Left ventricle myocardium superior (tissue), 1 donor: ENCODE results near the gene WNT5B. TPM values are rescaled to one million over a fixed set of nuclear protein-coding genes. Genes with fewer than 3 reads are reported as not detected.
"Not testable (repeated sequence)": the region's sequence is repeated elsewhere in the genome, so short reads cannot be mapped to it uniquely, and the experiment has no call there.

Experiments used
- ATAC-seq: fragments of 200-7000 bp; cut with Tn5 transposase; one replicate; pipeline ENCODE4 v1.9.1; 2020; ENCODE audit warnings: mild to moderate bottlenecking, moderate library complexity
- DNase-seq: peaks from one replicate; pipeline ENCODE4 v3.0.0-alpha.2; 2020
- intact Hi-C: fragments of 100-400 bp; cut with micrococcal nuclease; formaldehyde crosslinking; loops from one replicate; pipeline ENCODE4 v1.11.0; 2022
- total RNA-seq: library from RNA; stranded (reverse); fragmentation: NEBNext Ultra II Directional; extraction: Animal tissue kit (Norgen Biotek cat#: 25700); gene quantifications from one replicate; pipeline ENCODE4 v1.2.1, GENCODE V29; 2021
- donor health status: DM: no; HTN: yes; CAD: no; lungs with severe emphysema.

Gene WNT5B
- total RNA-seq, 1 donor from 2014 or later, result 2.4 TPM

DNA sequence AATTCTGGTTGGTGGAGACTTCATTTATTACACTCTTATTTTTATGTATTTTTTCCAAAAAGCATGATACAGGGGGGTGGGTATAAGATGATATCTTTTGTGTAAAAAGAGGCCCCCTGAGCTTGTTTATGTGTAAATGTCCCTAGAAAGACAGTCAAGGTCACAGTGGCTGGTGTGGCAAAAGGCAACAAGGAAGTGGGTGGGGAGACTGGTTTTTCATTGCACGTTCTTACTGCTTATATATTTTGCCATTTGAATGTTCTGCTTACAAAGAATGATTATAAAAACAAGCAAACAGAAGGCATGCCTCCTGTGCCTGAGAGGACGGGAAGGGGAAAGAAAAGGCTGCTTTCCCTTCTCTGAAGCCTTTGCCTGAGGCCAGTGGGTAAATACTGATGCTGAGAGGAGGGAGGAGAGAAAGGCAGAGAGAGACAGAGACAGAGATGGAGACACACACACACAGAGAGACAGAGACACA, 37.7 kb downstream of the WNT5B start:
- no peak for ATAC-seq
- DNase-seq, result no peak
- intact Hi-C loops, result no loop called here

DNA sequence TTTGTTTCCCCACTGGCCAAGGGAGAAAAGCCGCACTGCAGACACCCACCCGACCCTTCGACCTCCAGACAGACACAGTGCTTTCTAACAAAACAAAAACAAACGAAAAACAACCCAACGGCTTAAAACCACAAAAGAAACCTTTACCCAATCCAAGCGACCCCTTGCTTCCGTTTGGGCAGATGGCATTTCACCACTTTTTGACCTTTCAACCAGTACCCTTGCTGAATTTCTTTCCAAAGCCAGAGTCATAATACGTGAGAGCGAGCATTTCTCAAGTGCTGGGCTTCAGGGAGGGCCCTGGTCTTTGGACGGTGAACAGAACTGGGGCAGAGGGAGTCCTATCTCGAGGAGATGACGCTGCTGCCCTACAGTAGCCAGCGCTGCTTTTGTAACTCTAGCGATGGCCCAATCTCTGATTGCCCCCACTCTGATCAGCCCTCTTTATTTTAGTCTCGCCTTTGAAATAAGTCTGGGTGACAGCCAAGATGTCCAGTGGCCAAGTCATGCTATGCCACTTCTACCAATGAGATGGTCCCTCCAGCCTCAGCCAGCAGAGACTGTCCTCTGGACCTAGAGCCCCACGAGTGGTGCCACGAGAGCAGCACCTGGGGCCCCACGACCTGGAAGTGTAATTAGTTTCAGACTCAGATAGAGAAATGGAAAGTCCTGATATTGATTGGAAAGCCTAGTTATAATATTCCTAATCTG, 40.0 kb downstream of the WNT5B start:
- peak; percentile 81 for DNase-seq
- ATAC-seq, result peak; percentile 97
- intact Hi-C loops, result no loop called here

DNA sequence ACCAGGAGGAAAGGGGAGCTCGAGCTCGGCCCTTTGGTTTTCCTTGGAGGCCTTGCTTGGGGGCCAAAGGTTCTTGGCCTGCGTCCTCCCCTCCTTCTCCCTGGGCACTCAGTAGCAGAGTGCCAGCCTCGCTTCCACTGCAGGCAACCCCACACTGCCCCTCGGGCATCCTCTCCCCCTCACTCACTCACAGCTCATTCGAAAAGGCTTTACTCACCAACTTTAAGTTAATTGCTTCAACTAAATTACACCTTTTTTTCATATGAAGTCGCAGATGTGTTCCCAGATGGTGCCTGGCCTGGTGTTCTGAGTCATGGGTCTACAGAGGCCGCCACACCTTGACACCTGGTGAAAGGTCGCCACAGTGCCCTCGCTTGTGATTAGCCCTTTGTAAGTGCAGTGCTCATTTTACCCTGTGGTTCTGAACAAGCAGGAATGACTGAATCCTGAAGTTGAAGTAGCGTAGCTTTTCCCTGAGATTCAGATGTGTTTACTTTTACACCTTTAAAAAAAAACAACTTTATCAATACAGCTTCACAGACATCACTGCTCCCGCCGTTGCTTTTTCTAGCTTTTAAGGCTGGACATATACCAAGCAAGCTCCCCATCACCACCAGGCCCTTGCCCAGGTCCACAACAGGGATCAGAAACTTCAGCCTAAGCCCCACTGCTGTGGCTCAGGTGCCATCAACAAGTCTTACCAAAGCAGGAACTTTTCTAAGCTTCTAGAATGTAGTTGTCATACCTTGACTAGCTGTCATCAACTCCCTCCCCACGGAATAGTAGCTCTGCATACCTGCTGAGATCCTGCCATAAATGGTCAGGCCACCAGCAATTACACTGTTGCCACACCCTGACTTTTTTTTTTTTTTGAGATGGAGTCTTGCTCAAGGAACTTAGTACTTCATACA, 41.6 kb downstream of the WNT5B start:
- DNase-seq, result no peak
- no peak for ATAC-seq
- intact Hi-C loops, result no loop called here

DNA sequence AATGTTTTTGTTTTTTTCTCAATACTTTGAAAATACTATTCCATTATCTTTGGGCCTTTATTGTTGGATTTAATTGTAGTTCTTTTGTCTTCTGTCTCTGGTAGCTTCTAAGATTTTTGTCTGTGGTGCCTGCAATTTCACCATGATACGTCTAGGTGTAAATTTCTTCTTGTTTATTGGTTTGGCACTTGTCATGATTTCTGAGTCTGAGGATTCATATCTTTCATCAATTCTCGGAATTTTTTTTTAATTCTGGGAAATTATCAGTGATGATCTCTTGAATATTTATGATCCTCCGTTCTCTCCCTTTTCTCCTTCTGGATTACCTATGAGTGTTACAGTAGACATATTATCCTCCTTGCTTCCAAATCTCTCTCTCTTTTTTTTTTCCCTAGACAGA, 47.0 kb downstream of the WNT5B start:
- DNase-seq, result no peak
- intact Hi-C loops, result no loop called here
- no peak for ATAC-seq

DNA sequence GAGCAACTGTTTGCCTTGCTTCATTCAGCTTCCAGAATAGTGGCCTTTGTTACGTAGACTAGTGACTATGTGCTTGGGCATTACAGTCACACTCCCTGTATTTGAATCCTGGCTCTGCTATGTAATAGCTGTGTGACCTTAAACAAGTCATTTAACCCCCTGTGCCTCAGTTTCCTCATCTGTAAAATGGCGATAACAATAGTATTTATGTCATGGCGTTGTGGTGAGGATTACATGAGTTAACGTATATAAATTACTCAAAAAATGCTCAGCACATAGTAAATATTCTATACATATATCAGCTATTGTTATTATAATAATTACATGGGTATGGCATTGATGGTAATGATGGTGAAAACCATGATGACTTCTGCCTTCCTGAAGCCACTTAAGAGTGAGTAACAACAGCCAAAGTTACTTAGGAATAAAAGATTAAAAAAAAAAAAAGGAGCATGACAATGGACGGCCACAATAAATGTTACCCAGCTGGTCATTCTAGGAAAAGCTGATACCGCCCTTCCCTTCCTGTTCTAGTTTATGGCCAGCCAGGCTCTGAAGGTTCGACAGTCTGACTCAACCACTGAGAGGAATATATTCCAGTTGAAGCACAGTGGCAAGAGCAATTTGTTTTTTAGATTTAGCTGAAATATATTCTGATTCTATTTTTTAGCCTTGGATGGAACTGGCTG, 51.9 kb downstream of the WNT5B start:
- DNase-seq, result no peak
- peak; percentile 71 for ATAC-seq
- intact Hi-C loops, result no loop called here

DNA sequence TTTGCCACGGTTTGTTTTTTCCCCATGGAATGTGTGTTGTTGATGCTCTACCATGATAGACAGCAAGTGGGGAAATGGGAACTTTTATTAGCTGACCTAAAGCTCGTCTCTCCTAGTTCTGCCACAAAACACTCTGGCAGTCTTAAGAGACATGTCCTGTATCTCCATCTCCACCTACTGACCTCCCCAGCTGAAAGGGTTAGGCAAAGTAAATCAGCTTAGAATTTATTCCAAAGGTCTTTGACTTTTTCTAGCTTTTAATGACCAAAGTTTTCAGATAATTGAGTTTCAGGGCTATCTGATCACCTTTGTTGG, 52.4 kb downstream of the WNT5B start:
- DNase-seq, result no peak
- peak; percentile 28 for ATAC-seq
- intact Hi-C loops, result no loop called here

DNA sequence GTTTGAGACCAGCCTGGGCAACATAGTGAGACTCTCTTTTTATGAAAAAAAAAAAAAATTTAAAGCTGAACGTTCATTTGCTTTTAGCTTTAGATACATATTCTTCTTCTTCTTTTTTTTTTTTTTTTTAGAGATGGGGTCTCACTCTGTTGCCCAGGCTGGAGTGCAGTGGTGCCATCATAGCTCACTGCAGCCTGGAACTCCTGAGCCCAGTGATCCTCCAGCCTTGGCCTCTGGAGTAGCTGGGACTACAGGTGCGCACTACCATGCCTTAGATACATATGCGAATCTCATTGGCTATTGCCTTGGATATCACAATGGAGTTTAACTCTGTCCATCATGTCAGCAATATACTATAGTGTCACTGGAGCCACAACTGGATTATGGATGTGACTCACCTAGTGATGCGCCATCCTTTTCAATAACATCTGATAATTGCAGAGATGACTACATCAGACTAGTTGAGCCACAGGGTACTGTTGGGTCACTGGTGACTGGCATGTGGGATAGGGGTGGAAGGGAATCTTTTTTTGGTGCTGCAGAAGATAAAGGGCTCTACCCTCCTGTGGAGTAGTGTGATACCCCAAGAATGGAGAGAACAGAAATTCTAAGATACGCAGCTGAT, 59.2 kb downstream of the WNT5B start:
- DNase-seq (no peak), ATAC-seq (no peak)
- intact Hi-C loops, result no loop called here

DNA sequence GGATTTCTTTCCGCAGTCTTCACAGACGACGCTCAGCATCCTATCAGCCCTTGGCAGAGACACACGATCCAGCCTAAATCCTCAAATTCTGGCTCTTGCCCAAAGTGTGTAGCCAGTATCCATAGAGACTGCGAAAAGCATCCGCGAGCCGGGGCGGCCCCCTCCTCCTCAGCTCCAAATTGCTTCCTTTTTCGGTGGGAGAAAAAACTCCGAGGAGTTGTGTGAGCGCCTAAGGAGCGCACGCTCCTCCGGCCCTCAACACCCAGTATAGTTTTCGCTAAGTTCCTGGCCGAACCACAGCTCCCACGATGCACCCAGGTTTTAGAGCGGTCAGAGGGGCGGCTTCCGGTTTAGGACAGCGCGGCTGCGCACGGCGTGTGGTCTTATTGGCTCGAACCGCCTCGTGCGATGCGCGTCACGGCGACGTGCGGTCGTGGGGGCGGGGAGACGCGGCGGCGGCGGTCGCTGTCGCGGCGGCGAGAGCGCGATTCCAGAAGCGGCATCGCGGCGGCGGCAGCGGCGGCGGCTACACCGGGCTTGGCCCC, 61.6 kb downstream of the WNT5B start, which contains the start of gene ADIPOR2:
ADIPOR2 (plus strand) TSS at position 493 of the 545 bp plus-strand sequence. CDS start 63,274 bp downstream, outside the sequence.
- peak; percentile 98 for DNase-seq
- ATAC-seq, result peak; percentile 100
- intact Hi-C loops, result no loop called here

DNA sequence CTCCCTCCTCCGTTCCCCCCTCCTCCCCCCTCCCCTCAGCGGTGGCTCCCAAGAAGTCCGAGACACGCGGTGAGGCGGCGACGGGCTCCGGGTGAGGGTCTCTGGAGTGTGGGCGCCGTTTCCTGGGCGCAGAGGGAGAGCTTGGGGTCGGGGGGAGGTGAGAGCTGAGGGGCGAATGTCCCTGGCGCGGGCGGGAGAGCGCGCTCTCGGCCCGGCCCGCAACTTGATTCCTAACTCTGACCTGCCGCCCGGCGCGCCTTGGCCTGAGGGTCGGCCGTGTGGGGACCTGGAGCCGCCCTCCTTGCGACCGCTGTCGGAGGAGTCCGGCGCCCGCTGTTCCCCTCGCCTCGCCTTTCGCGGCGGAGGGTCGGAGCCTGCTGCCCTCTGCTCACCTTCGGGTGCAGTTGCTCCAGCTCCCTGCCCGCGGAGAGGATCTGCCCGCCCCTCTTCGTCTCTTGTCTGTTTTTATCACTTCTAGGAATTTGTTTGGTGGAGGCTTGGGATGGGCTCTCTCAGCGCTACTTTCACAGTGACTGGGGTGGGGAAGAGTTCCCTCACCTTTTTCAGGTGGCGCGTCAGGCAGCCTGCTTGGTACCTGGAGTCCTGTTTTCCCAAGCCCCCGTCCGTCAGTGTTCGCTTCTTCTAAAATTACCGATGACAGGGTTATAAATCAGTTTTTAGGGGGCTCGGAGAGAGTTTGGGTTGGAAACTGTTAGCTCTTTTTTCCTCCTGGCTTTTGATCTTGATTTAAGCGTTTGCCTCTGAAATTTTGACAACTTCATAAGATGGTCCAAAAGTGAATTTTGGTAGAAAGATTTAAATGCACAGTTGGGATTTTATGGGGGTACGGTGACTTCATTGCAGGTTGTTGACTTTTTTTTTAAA, 62.3 kb downstream of the WNT5B start:
- ATAC-seq (peak; percentile 66), DNase-seq (peak; percentile 65)
- intact Hi-C loops, result no loop called here

DNA sequence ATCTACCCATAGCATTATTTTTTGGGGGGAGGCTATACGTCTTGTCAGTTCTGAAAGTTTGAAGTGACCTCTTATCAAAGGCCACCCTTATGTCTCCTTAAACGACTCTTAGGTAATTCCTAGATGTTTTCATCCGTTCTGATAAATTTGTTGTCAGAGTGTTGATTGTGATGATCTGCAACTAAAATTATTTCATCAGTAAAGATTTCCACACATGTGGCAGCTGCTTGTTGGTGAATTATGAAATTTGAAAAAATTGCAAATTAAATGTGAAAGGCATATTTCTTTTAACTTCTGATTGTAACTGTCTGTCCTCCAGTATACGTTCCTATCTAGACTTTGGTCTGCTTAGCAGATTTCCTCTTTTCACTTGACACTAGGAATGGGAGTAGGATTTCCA, 63.2 kb downstream of the WNT5B start:
- DNase-seq, result no peak

DNA sequence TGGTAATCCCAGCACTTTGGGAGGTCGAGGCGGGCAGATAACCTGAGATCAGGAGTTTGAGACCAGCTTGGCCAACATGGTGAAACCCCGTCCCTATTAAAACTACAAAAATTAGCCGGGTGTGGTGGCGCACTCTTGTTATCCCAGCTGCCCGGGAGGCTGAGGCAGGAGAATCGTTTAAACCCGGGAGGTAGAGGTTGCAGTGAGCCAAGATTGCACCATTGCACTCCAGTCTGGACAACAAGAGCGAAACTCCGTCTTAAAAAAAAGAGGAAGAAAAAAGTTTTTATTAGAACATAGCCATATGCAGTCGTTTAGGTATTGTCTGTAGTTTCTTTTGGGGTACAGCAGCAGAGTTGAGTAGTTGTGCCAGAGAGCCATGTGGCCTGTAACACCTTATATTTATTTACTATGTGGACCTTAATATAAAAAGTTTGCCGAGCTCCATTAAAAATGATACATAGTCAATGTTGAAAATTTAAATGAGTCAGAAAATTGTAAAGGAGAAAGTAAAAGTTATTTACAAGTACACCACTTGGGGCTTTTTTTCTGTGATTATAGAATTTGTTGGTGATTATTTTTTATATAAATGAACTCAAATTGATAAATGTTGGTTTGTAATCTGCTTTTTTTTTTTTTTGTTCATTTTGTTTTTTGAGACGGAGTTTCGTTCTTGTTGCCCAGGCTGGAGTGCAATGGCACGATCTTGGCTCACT, 64.0 kb downstream of the WNT5B start:
- intact Hi-C loops, result no loop called here
- ATAC-seq, result no peak

More for the DNA sequence above, 63.2 kb downstream of the WNT5B start:
- intact Hi-C loops, result no loop called here
- ATAC-seq, result no peak

DNA sequence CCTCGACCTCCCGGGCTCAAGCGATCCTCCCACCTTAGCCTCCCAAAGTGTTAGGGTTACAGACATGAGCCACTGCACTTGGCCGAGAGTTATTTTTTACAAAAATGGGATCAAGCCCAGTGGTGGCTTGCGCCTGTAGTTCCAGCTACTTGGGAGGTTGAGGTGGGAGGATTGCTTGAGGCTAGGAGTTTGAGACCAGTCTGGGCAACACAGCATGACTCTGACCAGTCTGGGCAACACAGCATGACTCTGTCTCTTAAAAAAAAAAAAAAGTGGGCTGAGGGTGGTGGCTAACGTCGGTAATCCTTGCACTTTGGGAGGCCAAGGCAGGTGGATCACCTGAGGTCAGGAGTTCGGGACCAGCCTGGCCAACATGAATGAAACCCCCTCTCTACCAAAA, 66.1 kb downstream of the WNT5B start:
- ATAC-seq, DNase-seq, intact Hi-C loops: not testable (repeated sequence)

More for the DNA sequence above, 64.0 kb downstream of the WNT5B start:
- DNase-seq, result no peak

DNA sequence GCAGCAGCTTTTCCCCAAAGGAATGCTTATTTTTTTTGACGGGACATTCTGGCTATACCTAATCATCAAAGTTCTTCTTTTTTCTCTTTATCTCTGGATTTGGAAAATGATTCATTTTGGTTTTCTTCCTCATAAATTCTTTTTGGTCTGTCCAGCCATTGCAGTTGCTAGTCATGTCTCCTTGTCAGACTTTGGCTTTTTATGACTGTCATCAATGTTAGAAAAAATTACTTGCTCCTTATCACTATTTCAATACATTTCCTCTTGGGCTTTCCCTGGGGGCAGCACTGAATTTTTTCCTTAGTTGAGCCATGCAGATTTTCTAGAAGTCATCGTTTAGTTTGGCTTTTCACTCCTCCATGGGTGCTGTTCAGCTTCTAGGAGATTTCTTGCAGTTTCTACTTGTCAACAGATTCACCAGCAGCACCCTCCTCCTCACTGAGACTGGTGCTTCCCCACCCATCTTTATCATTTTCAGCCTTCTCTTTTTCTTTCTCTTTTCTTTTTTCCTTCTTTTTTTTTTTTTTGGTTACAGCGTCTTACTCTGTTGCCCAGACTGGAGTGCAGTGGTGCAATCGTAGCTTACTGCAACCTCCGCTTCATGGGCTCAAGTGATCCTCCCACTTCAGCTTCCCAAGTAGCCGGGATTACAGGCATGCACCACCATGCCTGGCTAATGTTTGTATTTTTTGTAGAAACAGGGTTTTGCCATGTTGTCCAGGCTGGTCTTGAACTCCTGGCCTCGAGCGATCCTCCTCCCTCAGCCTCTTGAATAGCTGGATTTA, 67.0 kb downstream of the WNT5B start:
- intact Hi-C loops, result no loop called here
- no peak for ATAC-seq

DNA sequence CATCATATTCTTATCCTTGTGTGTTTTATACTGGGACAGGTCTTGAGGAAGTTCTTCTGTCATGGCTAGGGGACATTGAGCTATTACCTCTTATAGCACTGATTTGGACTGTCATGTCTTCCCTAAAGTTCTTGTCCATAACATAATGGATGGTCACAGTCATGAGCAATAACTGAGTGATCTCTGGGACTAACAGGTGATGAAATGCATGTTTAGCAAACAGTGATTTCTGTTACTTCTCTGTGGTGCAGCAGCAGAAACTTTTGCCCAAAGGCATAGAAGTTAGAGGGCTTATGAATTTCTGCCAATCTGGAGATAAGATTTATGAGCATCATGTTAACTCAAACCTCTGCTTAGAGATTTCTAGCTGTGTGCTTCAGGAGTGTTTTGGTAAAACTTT, 67.8 kb downstream of the WNT5B start:
- no peak for DNase-seq
- peak; percentile 24 for ATAC-seq
- intact Hi-C loops, result no loop called here

More for the DNA sequence above, 67.0 kb downstream of the WNT5B start:
- no peak for DNase-seq
